HCT116 (cell line): ENCODE measurements around the gene MMP28. TPM values are rescaled to one million over a fixed set of nuclear protein-coding genes. Genes with fewer than 3 reads are reported as not detected.

ENCODE experiments used
- ATAC-seq: fragments of 200-7000 bp; cut with Tn5 transposase; 2 replicates; pipeline ENCODE4 v1.9.1; 2020; ENCODE audit warnings: mild to moderate bottlenecking, moderate library complexity
- BruUV-seq: library from RNA; stranded (reverse); fragments of 400-500 nt; replicated peaks from 2 replicates; lab custom pipeline; 2021; lab: Mats Ljungman, UMichigan
- CTCF ChIA-PET: fragments of 300-600 bp; sonication (Branson Sonifier 250); formaldehyde crosslinking; loops from one replicate; lab custom pipeline; 2021; ENCODE audit warnings: antibody characterized with exemption; lab: Charles Lee
- POLR2A ChIA-PET: fragments of 300-600, 350-600 bp; sonication (Branson Sonifier 250); formaldehyde crosslinking; loops from one replicate; lab custom pipeline; 2021; ENCODE audit warnings: antibody characterized with exemption; lab: Charles Lee
- RAD21 ChIA-PET, 2 experiments: fragments of 300-600 bp; sonication (Branson Sonifier 250); formaldehyde crosslinking; loops; one replicate each; lab custom pipeline; 2023; ENCODE audit warnings: low total read pairs in 2 of 2; ENCODE audit not compliant: uncharacterized antibody in 2 of 2, unreplicated experiment in 2 of 2, low non-redundant PET in 1 of 2; lab: Charles Lee
- DNase-seq: peaks from one replicate; pipeline ENCODE4 v3.0.0-alpha.2; 2010; ENCODE audit warnings: low read depth, low spot score
- H2AFZ ChIP-seq: fragments of 200-600 bp; shearing (Covaris generic), sonication (generic); 2 replicates; pipeline ENCODE4 v1.6.1; 2017; ENCODE audit warnings: low read depth, mixed run types, mixed read lengths, antibody characterized with exemption, low read length; ENCODE audit not compliant: poor library complexity, severe bottlenecking
- H3K27ac ChIP-seq: 2 replicates; pipeline ENCODE4 v1.5.1; 2012; ENCODE audit warnings: low read depth, low read length
- H3K27me3 ChIP-seq: fragments of 200-600 bp; sonication (generic); 2 replicates; pipeline ENCODE4 v1.6.1; 2016; ENCODE audit warnings: mixed run types, low read length, mixed read lengths; ENCODE audit not compliant: insufficient read depth
- H3K36me3 ChIP-seq, 2 experiments: fragments of 200-500 bp in 1 of 2; fragments of 200-600 bp in 1 of 2; sonication (Bioruptor generic) in 1 of 2; sonication (generic) in 1 of 2; 2 replicates each; pipeline versions ENCODE4 v1.5.1 to v1.6.1; 2014 to 2016; ENCODE audit warnings: low read length in 2 of 2, inconsistent platforms in 1 of 2, mixed read lengths in 1 of 2, mixed run types in 1 of 2; ENCODE audit not compliant: insufficient read depth in 2 of 2, control insufficient read depth in 1 of 2
- H3K4me1 ChIP-seq, 2 experiments: fragments of 200-600 bp in 1 of 2; sonication (generic) in 1 of 2; 2 replicates each; pipeline versions ENCODE4 v1.5.1 to v1.6.1; 2012 to 2017; ENCODE audit warnings: low read length in 2 of 2, inconsistent platforms in 1 of 2, mild to moderate bottlenecking in 1 of 2, mixed read lengths in 1 of 2, mixed run types in 1 of 2, moderate library complexity in 1 of 2; ENCODE audit not compliant: insufficient read depth in 2 of 2, control insufficient read depth in 1 of 2
- H3K4me2 ChIP-seq: fragments of 200-600 bp; sonication (generic); 2 replicates; pipeline ENCODE4 v1.6.1; 2017; ENCODE audit warnings: mixed run types, low read length, mixed read lengths
- H3K4me3 ChIP-seq, 2 experiments: fragments of 200-600 bp in 1 of 2; sonication (generic) in 1 of 2; replicated peaks in 1 of 2; 2 replicates each; pipeline ENCODE4 v1.5.1; 2011 to 2016; ENCODE audit warnings: low read length in 2 of 2, control low read depth in 1 of 2, low read depth in 1 of 2, mild to moderate bottlenecking in 1 of 2, mixed read lengths in 1 of 2, mixed run types in 1 of 2
- H3K79me2 ChIP-seq: fragments of 200-600 bp; sonication (generic); 2 replicates; pipeline ENCODE4 v1.6.1; 2017; ENCODE audit warnings: mild to moderate bottlenecking, mixed run types, low read length, moderate library complexity, mixed read lengths; ENCODE audit not compliant: insufficient read depth
- H3K9ac ChIP-seq: fragments of 200-600 bp; sonication (generic); 2 replicates; pipeline ENCODE4 v1.6.1; 2016; ENCODE audit warnings: low read length, mixed read lengths
- H3K9me2 ChIP-seq: fragments of 200-600 bp; sonication (generic), shearing (Covaris generic); 2 replicates; pipeline ENCODE4 v1.6.1; 2017; ENCODE audit warnings: mixed run types, mild to moderate bottlenecking, moderate library complexity; ENCODE audit not compliant: insufficient read depth
- H3K9me3 ChIP-seq, 2 experiments: fragments of 200-500 bp in 1 of 2; fragments of 200-600 bp in 1 of 2; sonication (Bioruptor generic) in 1 of 2; sonication (generic) in 1 of 2; 2 replicates each; pipeline ENCODE4 v1.6.1; 2014 to 2017; ENCODE audit warnings: low read length in 2 of 2, mixed read lengths in 2 of 2, inconsistent platforms in 1 of 2, low read depth in 1 of 2, mild to moderate bottlenecking in 1 of 2, mixed run types in 1 of 2, moderate library complexity in 1 of 2; ENCODE audit not compliant: control insufficient read depth in 1 of 2, insufficient read depth in 1 of 2
- H4K20me1 ChIP-seq: fragments of 200-600 bp; sonication (generic), shearing (Covaris generic); 2 replicates; pipeline ENCODE4 v1.6.1; 2017; ENCODE audit warnings: mixed run types, mild to moderate bottlenecking, moderate library complexity; ENCODE audit not compliant: insufficient read depth
- CEBPB ChIP-seq: IDR thresholded peaks from 2 replicates; pipeline ENCODE4 v1.6.1; 2012; ENCODE audit warnings: low read depth
- ELF1 ChIP-seq: IDR thresholded peaks from 2 replicates; pipeline ENCODE4 v1.6.1; 2012; ENCODE audit warnings: low read depth, borderline replicate concordance
- YY1 ChIP-seq: IDR thresholded peaks from 2 replicates; pipeline ENCODE4 v1.6.1; 2011; ENCODE audit warnings: low read length, low read depth, moderate library complexity, mild to moderate bottlenecking; ENCODE audit not compliant: insufficient replicate concordance; ENCODE audit errors: extremely low read depth
- ZBTB33 ChIP-seq: IDR thresholded peaks from 2 replicates; pipeline ENCODE4 v1.6.1; 2011; ENCODE audit warnings: mild to moderate bottlenecking, low read length, moderate library complexity; ENCODE audit not compliant: insufficient replicate concordance; ENCODE audit errors: extremely low read depth
- ZNF274 ChIP-seq: fragments of 200-500 bp; sonication (Bioruptor generic); IDR thresholded peaks from 2 replicates; pipeline ENCODE4 v1.6.1; 2014; ENCODE audit warnings: mild to moderate bottlenecking, low read depth, low read length, inconsistent platforms
- intact Hi-C: fragments of 100-400 bp; cut with micrococcal nuclease; formaldehyde crosslinking; loops from 2 replicates; pipeline ENCODE4 v1.10.0; 2022
- total RNA-seq: library from RNA; stranded (reverse); gene quantifications from one replicate; pipeline ENCODE4 v1.2.1, GENCODE V29; 2021; ENCODE audit not compliant: unreplicated experiment
- TF ChIP-seq, protein P1 (sequence below): IDR thresholded peaks from 2 replicates; pipeline ENCODE4 v1.6.1; 2012; ENCODE audit warnings: low read depth
- TF ChIP-seq, protein P2 (sequence below): IDR thresholded peaks from 2 replicates; pipeline ENCODE4 v1.6.1; 2012

MMP28 gene
- total RNA-seq, 1 experiment from 2014 or later, result 2.6 TPM

DNA sequence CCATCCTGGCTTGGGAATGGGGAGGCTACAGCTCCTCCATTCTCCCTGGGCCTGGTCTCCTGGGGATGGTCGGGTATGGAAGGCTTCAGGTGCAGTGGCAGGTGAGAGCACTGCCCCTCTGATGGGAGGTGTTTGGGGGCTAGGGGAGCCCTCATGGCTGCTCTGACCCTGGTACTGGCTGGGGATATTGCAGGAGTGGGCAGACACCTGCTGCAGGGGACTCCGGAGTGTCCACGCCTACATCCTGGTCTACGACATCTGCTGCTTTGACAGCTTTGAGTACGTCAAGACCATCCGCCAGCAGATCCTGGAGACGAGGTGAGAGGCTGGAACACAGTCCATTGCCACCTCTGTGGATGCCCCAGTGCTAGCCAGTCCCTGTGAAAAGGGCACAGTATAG, 55.2 kb downstream of the MMP28 start (continued):
- TF ChIP-seq, protein P1, sequence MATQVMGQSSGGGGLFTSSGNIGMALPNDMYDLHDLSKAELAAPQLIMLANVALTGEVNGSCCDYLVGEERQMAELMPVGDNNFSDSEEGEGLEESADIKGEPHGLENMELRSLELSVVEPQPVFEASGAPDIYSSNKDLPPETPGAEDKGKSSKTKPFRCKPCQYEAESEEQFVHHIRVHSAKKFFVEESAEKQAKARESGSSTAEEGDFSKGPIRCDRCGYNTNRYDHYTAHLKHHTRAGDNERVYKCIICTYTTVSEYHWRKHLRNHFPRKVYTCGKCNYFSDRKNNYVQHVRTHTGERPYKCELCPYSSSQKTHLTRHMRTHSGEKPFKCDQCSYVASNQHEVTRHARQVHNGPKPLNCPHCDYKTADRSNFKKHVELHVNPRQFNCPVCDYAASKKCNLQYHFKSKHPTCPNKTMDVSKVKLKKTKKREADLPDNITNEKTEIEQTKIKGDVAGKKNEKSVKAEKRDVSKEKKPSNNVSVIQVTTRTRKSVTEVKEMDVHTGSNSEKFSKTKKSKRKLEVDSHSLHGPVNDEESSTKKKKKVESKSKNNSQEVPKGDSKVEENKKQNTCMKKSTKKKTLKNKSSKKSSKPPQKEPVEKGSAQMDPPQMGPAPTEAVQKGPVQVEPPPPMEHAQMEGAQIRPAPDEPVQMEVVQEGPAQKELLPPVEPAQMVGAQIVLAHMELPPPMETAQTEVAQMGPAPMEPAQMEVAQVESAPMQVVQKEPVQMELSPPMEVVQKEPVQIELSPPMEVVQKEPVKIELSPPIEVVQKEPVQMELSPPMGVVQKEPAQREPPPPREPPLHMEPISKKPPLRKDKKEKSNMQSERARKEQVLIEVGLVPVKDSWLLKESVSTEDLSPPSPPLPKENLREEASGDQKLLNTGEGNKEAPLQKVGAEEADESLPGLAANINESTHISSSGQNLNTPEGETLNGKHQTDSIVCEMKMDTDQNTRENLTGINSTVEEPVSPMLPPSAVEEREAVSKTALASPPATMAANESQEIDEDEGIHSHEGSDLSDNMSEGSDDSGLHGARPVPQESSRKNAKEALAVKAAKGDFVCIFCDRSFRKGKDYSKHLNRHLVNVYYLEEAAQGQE, result no peak
- TF ChIP-seq ELF1, result no peak
- TF ChIP-seq, protein P2, sequence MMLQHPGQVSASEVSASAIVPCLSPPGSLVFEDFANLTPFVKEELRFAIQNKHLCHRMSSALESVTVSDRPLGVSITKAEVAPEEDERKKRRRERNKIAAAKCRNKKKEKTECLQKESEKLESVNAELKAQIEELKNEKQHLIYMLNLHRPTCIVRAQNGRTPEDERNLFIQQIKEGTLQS, result no peak
- TF ChIP-seq ZNF274, result no peak
- no peak for TF ChIP-seq YY1
- TF ChIP-seq ZBTB33, result no peak

GRCh38 chr17:35738519-35739133, 56.8 kb downstream of the MMP28 start:
- intact Hi-C loops, result no loop called here
- H3K36me3 ChIP-seq, result no peaks in the 10 kb centered on the region
- H4K20me1 ChIP-seq, result no peaks in the 10 kb centered on the region
- no peaks in the 10 kb centered on the region for H3K9me2 ChIP-seq
- no peak overlapping the region for H3K9ac ChIP-seq
- no peaks in the 10 kb centered on the region for H3K79me2 ChIP-seq
- H3K4me1 ChIP-seq, result no peaks in the 10 kb centered on the region
- DNase-seq (no peak), ATAC-seq (no peak)
- ChIA-PET RAD21 (no interaction called here), POLR2A (no interaction called here), CTCF (no interaction called here)
- H3K27me3 ChIP-seq, result no peaks in the 10 kb centered on the region
- no peak overlapping the region for H3K4me2 ChIP-seq
- H3K9me3 ChIP-seq, result no peaks in the 10 kb centered on the region
- BruUV-seq, result no TSS peak
- no peak overlapping the region for H2AFZ ChIP-seq
- TF ChIP-seq CEBPB (no peak), ZBTB33 (no peak)
- H3K4me3 ChIP-seq, result no peak overlapping the region
- no peak overlapping the region for H3K27ac ChIP-seq
